ENCODE data around the gene VPS54. TPM values are rescaled to one million over a fixed set of nuclear protein-coding genes. Genes with fewer than 3 reads are reported as not detected.

Gene VPS54
- total and polyA plus RNA-seq, 4 donors, result 12.5 to 49.3 (median 15.7) TPM

GRCh38 chr2:64008434-64009009, 10.7 kb downstream of the VPS54 start:
- H3K36me3 ChIP-seq (ENCODE audit: control insufficient read depth in 4 of 4, insufficient read depth in 4 of 4, low read length in 4 of 4), result no peaks in the 10 kb centered on the region
- no peak overlapping the region for H3K4me3 ChIP-seq
- no peak for ATAC-seq (ENCODE audit: insufficient read depth, low FRiP score)
- TF ChIP-seq, protein P1, sequence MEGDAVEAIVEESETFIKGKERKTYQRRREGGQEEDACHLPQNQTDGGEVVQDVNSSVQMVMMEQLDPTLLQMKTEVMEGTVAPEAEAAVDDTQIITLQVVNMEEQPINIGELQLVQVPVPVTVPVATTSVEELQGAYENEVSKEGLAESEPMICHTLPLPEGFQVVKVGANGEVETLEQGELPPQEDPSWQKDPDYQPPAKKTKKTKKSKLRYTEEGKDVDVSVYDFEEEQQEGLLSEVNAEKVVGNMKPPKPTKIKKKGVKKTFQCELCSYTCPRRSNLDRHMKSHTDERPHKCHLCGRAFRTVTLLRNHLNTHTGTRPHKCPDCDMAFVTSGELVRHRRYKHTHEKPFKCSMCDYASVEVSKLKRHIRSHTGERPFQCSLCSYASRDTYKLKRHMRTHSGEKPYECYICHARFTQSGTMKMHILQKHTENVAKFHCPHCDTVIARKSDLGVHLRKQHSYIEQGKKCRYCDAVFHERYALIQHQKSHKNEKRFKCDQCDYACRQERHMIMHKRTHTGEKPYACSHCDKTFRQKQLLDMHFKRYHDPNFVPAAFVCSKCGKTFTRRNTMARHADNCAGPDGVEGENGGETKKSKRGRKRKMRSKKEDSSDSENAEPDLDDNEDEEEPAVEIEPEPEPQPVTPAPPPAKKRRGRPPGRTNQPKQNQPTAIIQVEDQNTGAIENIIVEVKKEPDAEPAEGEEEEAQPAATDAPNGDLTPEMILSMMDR (IDR thresholded peaks at IDR 0.05; ENCODE audit: control extremely low read depth, extremely low read depth), result no peak
- H3K27me3 ChIP-seq (ENCODE audit: control insufficient read depth in 3 of 3, insufficient read depth in 3 of 3, low read length in 2 of 3), result no peaks in the 10 kb centered on the region
- peaks cover 0 to 16% (median 4%) of the 10 kb centered on the region in 5 donors for H3K4me1 ChIP-seq (ENCODE audit: control insufficient read depth in 5 of 5, insufficient read depth in 5 of 5, low read length in 5 of 5)
- H3K9me3 ChIP-seq (ENCODE audit: control insufficient read depth in 4 of 4, insufficient read depth in 3 of 4, low read length in 3 of 4), result no peaks in the 10 kb centered on the region
- no peak for DNase-seq
- no peak overlapping the region for H3K9ac ChIP-seq (ENCODE audit: insufficient read depth in 1 of 2, low read length in 2 of 2)
- 75 to 87% methylated on average over 4 of the region's 4 CpGs for WGBS, 2 donors
- H3K27ac ChIP-seq (ENCODE audit: low read depth in 1 of 2, low read length in 1 of 2), result no peak overlapping the region

- H3K36me3 ChIP-seq (ENCODE audit: control insufficient read depth in 4 of 4, insufficient read depth in 4 of 4, low read length in 4 of 4), result no peaks in the 10 kb centered on the region
- H3K4me1 ChIP-seq (ENCODE audit: control insufficient read depth in 5 of 5, insufficient read depth in 5 of 5, low read length in 5 of 5), result peaks cover 0 to 15% (median 3%) of the 10 kb centered on the region in 5 donors
- no peaks in the 10 kb centered on the region for H3K27me3 ChIP-seq (ENCODE audit: control insufficient read depth in 3 of 3, insufficient read depth in 3 of 3, low read length in 2 of 3)
- TF ChIP-seq, protein P1 (IDR thresholded peaks at IDR 0.05; ENCODE audit: control extremely low read depth, extremely low read depth), result no peak
- DNase-seq (no peak), ATAC-seq (ENCODE audit: insufficient read depth, low FRiP score) (no peak)
- no peak overlapping the region for H3K27ac ChIP-seq (ENCODE audit: low read depth in 1 of 2, low read length in 1 of 2)
- H3K9me3 ChIP-seq (ENCODE audit: control insufficient read depth in 4 of 4, insufficient read depth in 3 of 4, low read length in 3 of 4), result no peaks in the 10 kb centered on the region
- H3K4me3 ChIP-seq, result no peak overlapping the region
- H3K9ac ChIP-seq (ENCODE audit: insufficient read depth in 1 of 2, low read length in 2 of 2), result no peak overlapping the region
- 56 to 70% methylated on average over 7 of the region's 7 CpGs for WGBS, 2 donors
These were observed 11.3 kb downstream of the VPS54 start for GRCh38 chr2:64007924-64008323.

- ATAC-seq (ENCODE audit: insufficient read depth, low FRiP score) (no peak), DNase-seq (no peak)
- Histone ChIP-seq H3K27ac (ENCODE audit: low read depth in 1 of 2, low read length in 1 of 2) (no peak overlapping the region), H3K4me3 (no peak overlapping the region), H3K4me1 (ENCODE audit: control insufficient read depth in 5 of 5, insufficient read depth in 5 of 5, low read length in 5 of 5) (peaks cover 0 to 12% (median 0%) of the 10 kb centered on the region in 5 donors), H3K9ac (ENCODE audit: insufficient read depth in 1 of 2, low read length in 2 of 2) (no peak overlapping the region), H3K9me3 (ENCODE audit: control insufficient read depth in 4 of 4, insufficient read depth in 3 of 4, low read length in 3 of 4) (no peaks in the 10 kb centered on the region), H3K27me3 (ENCODE audit: control insufficient read depth in 3 of 3, insufficient read depth in 3 of 3, low read length in 2 of 3) (no peaks in the 10 kb centered on the region), H3K36me3 (ENCODE audit: control insufficient read depth in 4 of 4, insufficient read depth in 4 of 4, low read length in 4 of 4) (peaks cover 0 to 6% (median under 1%) of the 10 kb centered on the region in 4 donors)
- TF ChIP-seq, protein P1 (IDR thresholded peaks at IDR 0.05; ENCODE audit: control extremely low read depth, extremely low read depth), result no peak
- 97 to 99% methylated on average over 2 of the region's 2 CpGs for WGBS, 2 donors
These were observed 13.4 kb downstream of the VPS54 start for GRCh38 chr2:64005707-64006356.

All from lung (tissue), 12 donors.